Transverse colon (tissue), 4 donors: Measurements from ENCODE around the gene OSBPL7.

Experiments
- EP300 ChIP-seq: sonication (generic); formaldehyde crosslinking; IDR thresholded peaks from one replicate; pipeline ENCODE4 v1.6.1; 2017; ENCODE audit warnings: antibody characterized with exemption, low read depth
- POLR2A ChIP-seq: fragments of 450-650 bp; IDR thresholded peaks from one replicate; pipeline ENCODE4 v1.6.1; 2016; ENCODE audit warnings: antibody characterized with exemption, mild to moderate bottlenecking, moderate library complexity
- POLR2AphosphoS5 ChIP-seq, 3 donors: sonication (generic); formaldehyde crosslinking; IDR thresholded peaks; one replicate each; pipeline ENCODE4 v1.6.1; 2016; ENCODE audit warnings: antibody characterized with exemption in 3 of 3
- TF ChIP-seq, protein P1 (sequence below), 5 experiments: fragments of 200-600 bp in 3 of 5; fragments of 450-650 bp in 2 of 5; sonication (generic) in 3 of 5; IDR thresholded peaks; 1 replicate in 2 of 5; 2 replicates in 3 of 5; pipeline ENCODE4 v1.5.1; 2016 to 2017; ENCODE audit warnings: antibody characterized with exemption in 5 of 5, inconsistent platforms in 3 of 5, mild to moderate bottlenecking in 2 of 5, moderate library complexity in 1 of 5

DNA sequence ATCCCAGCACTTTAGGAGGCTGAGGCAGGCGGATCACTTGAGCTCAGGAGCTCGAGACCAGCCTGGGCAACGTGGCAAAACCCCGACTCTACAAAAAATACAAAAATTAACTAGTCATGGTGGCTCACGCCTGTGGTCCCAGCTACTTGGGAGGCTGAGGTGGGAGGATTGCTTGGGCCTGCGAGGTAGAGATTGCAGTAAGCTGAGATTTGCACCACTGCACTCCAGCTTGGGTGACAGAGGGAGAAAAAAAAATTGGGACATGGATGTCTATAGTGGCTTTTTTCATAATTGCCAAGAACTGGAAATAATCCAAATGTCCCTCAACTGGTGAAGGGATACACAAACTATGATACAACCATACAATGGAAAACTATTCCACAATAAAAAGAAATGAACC lies 28.6 kb downstream of the OSBPL7 start:
- no peak for TF ChIP-seq POLR2A
- TF ChIP-seq, protein P1, sequence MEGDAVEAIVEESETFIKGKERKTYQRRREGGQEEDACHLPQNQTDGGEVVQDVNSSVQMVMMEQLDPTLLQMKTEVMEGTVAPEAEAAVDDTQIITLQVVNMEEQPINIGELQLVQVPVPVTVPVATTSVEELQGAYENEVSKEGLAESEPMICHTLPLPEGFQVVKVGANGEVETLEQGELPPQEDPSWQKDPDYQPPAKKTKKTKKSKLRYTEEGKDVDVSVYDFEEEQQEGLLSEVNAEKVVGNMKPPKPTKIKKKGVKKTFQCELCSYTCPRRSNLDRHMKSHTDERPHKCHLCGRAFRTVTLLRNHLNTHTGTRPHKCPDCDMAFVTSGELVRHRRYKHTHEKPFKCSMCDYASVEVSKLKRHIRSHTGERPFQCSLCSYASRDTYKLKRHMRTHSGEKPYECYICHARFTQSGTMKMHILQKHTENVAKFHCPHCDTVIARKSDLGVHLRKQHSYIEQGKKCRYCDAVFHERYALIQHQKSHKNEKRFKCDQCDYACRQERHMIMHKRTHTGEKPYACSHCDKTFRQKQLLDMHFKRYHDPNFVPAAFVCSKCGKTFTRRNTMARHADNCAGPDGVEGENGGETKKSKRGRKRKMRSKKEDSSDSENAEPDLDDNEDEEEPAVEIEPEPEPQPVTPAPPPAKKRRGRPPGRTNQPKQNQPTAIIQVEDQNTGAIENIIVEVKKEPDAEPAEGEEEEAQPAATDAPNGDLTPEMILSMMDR (IDR thresholded peaks at IDR 0.05) = no peak
- no peak for TF ChIP-seq EP300
- no peak for TF ChIP-seq POLR2AphosphoS5 (IDR thresholded peaks at IDR 0.05)
